IMR-90 (cell line): ENCODE measurements around the gene KIF6. TPM values are rescaled to one million over a fixed set of nuclear protein-coding genes. Genes with fewer than 3 reads are reported as not detected.

Experiments
- ATAC-seq: fragments of 200-7000 bp; cut with Tn5 transposase; 2 replicates; pipeline ENCODE4 v1.9.1; 2020; ENCODE audit warnings: low read depth, mild to moderate bottlenecking, moderate library complexity
- BruUV-seq: library from RNA; stranded (reverse); fragments of 400-500 nt; replicated peaks from 2 replicates; lab custom pipeline; 2021; lab: Mats Ljungman, UMichigan
- CTCF ChIA-PET: fragments of 300-600 bp; formaldehyde crosslinking; extraction: SDS; loops from one replicate; lab custom pipeline; 2021; ENCODE audit warnings: antibody characterized with exemption; lab: Yijun Ruan, JAX
- POLR2A ChIA-PET: fragments of 300-600 bp; sonication (Branson Sonifier 250); formaldehyde crosslinking; loops from one replicate; lab custom pipeline; 2022; ENCODE audit warnings: antibody characterized with exemption; ENCODE audit not compliant: unreplicated experiment; lab: Charles Lee
- DNase-seq: peaks from one replicate; pipeline ENCODE4 v3.0.0; 2013
- H2AFZ ChIP-seq: replicated peaks from 2 replicates; pipeline ENCODE3; 2013; ENCODE audit warnings: low read length, mild to moderate bottlenecking; ENCODE audit not compliant: poor library complexity
- H2AK5ac ChIP-seq: 2 replicates; pipeline ENCODE4 v1.6.1; 2013; ENCODE audit warnings: low read depth, low read length, inconsistent platforms
- H2AK9ac ChIP-seq: replicated peaks from 2 replicates; pipeline ENCODE3; 2013; ENCODE audit warnings: mild to moderate bottlenecking, low read depth, low read length, moderate library complexity; ENCODE audit not compliant: poor library complexity
- H2BK120ac ChIP-seq: 2 replicates; pipeline ENCODE4 v1.6.1; 2013; ENCODE audit warnings: low read depth, low read length, inconsistent platforms
- H2BK15ac ChIP-seq: 3 replicates; pipeline ENCODE4 v1.6.1; 2013; ENCODE audit warnings: low read depth, low read length, inconsistent platforms
- H2BK20ac ChIP-seq: 2 replicates; pipeline ENCODE4 v1.6.1; 2013; ENCODE audit warnings: low read depth, mild to moderate bottlenecking, inconsistent platforms, low read length, moderate library complexity
- H2BK5ac ChIP-seq: 2 replicates; pipeline ENCODE4 v1.6.1; 2013; ENCODE audit warnings: mild to moderate bottlenecking, low read depth, low read length, inconsistent platforms; ENCODE audit not compliant: poor library complexity, severe bottlenecking
- H3K14ac ChIP-seq: replicated peaks from 2 replicates; pipeline ENCODE4 v1.6.1; 2013; ENCODE audit warnings: low read depth, low read length, inconsistent platforms
- H3K18ac ChIP-seq: 2 replicates; pipeline ENCODE4 v1.6.1; 2013; ENCODE audit warnings: low read depth, low read length, control low read depth
- H3K23ac ChIP-seq: 2 replicates; pipeline ENCODE4 v1.6.1; 2013; ENCODE audit warnings: low read depth, low read length, inconsistent platforms
- H3K27ac ChIP-seq: 2 replicates; pipeline ENCODE4 v1.5.1; 2013; ENCODE audit warnings: mild to moderate bottlenecking, control low read depth, low read length; ENCODE audit not compliant: insufficient read depth
- H3K27me3 ChIP-seq: 2 replicates; pipeline ENCODE4 v1.6.1; 2013; ENCODE audit warnings: low read length; ENCODE audit not compliant: control insufficient read depth, insufficient read depth
- H3K36me3 ChIP-seq: 2 replicates; pipeline ENCODE4 v1.6.1; 2013; ENCODE audit warnings: low read length, mixed read lengths; ENCODE audit not compliant: control insufficient read depth, insufficient read depth
- H3K4ac ChIP-seq: 2 replicates; pipeline ENCODE4 v1.6.1; 2013; ENCODE audit warnings: low read depth, low read length, inconsistent platforms
- H3K4me1 ChIP-seq: 2 replicates; pipeline ENCODE4 v1.6.1; 2013; ENCODE audit warnings: low read length, mixed read lengths; ENCODE audit not compliant: control insufficient read depth, insufficient read depth
- H3K4me2 ChIP-seq: 2 replicates; pipeline ENCODE4 v1.6.1; 2013; ENCODE audit warnings: low read depth, mild to moderate bottlenecking, control low read depth, low read length, moderate library complexity
- H3K4me3 ChIP-seq: 2 replicates; pipeline ENCODE4 v1.5.1; 2013; ENCODE audit warnings: low read depth, mild to moderate bottlenecking, control low read depth, low read length, moderate library complexity; ENCODE audit not compliant: insufficient read depth
- H3K56ac ChIP-seq: 2 replicates; pipeline ENCODE4 v1.6.1; 2013; ENCODE audit warnings: low read length, inconsistent platforms; ENCODE audit not compliant: insufficient read depth; ENCODE audit errors: extremely low read depth
- H3K79me1 ChIP-seq, 2 experiments: 2 replicates each; pipeline ENCODE4 v1.6.1; 2013; ENCODE audit warnings: low read length in 2 of 2, inconsistent platforms in 1 of 2, low read depth in 1 of 2
- H3K9ac ChIP-seq: 2 replicates; pipeline ENCODE4 v1.6.1; 2013; ENCODE audit warnings: low read depth, low read length, control low read depth
- H3K9me1 ChIP-seq: 2 replicates; pipeline ENCODE4 v1.6.1; 2013; ENCODE audit warnings: low read length, inconsistent platforms; ENCODE audit not compliant: insufficient read depth
- H3K9me3 ChIP-seq: 2 replicates; pipeline ENCODE4 v1.6.1; 2013; ENCODE audit warnings: low read length; ENCODE audit not compliant: control insufficient read depth, insufficient read depth
- H4K20me1 ChIP-seq: 2 replicates; pipeline ENCODE4 v1.6.1; 2013; ENCODE audit warnings: low read length, inconsistent platforms; ENCODE audit not compliant: insufficient read depth
- H4K5ac ChIP-seq: 2 replicates; pipeline ENCODE4 v1.6.1; 2013; ENCODE audit warnings: mild to moderate bottlenecking, low read depth, low read length, control low read depth
- H4K8ac ChIP-seq, 2 experiments: 2 replicates each; pipeline ENCODE4 v1.6.1; 2013; ENCODE audit warnings: low read depth in 2 of 2, low read length in 2 of 2, control low read depth in 1 of 2, inconsistent platforms in 1 of 2
- H4K91ac ChIP-seq: 2 replicates; pipeline ENCODE4 v1.6.1; 2013; ENCODE audit warnings: low read depth, low read length, inconsistent platforms; ENCODE audit not compliant: insufficient read depth
- BHLHE40 ChIP-seq: fragments of 150-350 bp; IDR thresholded peaks from 2 replicates; pipeline ENCODE4 v1.6.1; 2016; ENCODE audit warnings: mild to moderate bottlenecking, low read depth, low read length
- CEBPB ChIP-seq: IDR thresholded peaks from 2 replicates; pipeline ENCODE4 v1.6.1; 2012; ENCODE audit warnings: low read depth, low read length, improper control_type of control experiment
- CHD1 ChIP-seq: IDR thresholded peaks from 2 replicates; pipeline ENCODE4 v1.6.1; 2012; ENCODE audit warnings: low read depth, low read length, improper control_type of control experiment
- CTCF ChIP-seq: conservative IDR thresholded peaks from 2 replicates; pipeline ENCODE4 v1.5.1; 2012; ENCODE audit warnings: mild to moderate bottlenecking, low read depth, low read length, improper control_type of control experiment
- ELK1 ChIP-seq: fragments of 150-350 bp; IDR thresholded peaks from 2 replicates; pipeline ENCODE4 v1.6.1; 2016; ENCODE audit warnings: low read depth, mild to moderate bottlenecking, low read length, moderate library complexity, borderline replicate concordance
- FOS ChIP-seq: fragments of 150-350 bp; IDR thresholded peaks from 2 replicates; pipeline ENCODE4 v1.6.1; 2016; ENCODE audit warnings: low read depth, low read length
- MXI1 ChIP-seq: IDR thresholded peaks from 2 replicates; pipeline ENCODE4 v1.6.1; 2012; ENCODE audit warnings: low read depth, mild to moderate bottlenecking, low read length, moderate library complexity, borderline replicate concordance
- NFE2L2 ChIP-seq: fragments of 150-350 bp; IDR thresholded peaks from 2 replicates; pipeline ENCODE4 v1.6.1; 2016; ENCODE audit warnings: low read depth, mild to moderate bottlenecking, low read length
- POLR2A ChIP-seq: IDR thresholded peaks from 2 replicates; pipeline ENCODE4 v1.6.1; 2012; ENCODE audit warnings: mild to moderate bottlenecking, low read depth, low read length
- RAD21 ChIP-seq: IDR thresholded peaks from 2 replicates; pipeline ENCODE4 v1.6.1; 2012; ENCODE audit warnings: low read length, improper control_type of control experiment
- RCOR1 ChIP-seq: IDR thresholded peaks from 2 replicates; pipeline ENCODE4 v1.6.1; 2012; ENCODE audit warnings: mild to moderate bottlenecking, low read length, improper control_type of control experiment; ENCODE audit not compliant: insufficient replicate concordance
- SMC3 ChIP-seq: fragments of 150-350 bp; IDR thresholded peaks from 2 replicates; pipeline ENCODE4 v1.6.1; 2016; ENCODE audit warnings: low read depth, mild to moderate bottlenecking, antibody characterized with exemption, low read length, moderate library complexity
- WGBS, 2 experiments: methylation state at CpG; one replicate each; pipeline versions ENCODE4 v1.1.5 to v1.1.7; 2013; ENCODE audit warnings: missing lambda C conversion rate in 2 of 2; ENCODE audit not compliant: insufficient read length in 1 of 2; ENCODE audit errors: extremely low coverage in 2 of 2; 5-methylcytosine and 5-hydroxymethylcytosine counted together
- dilution Hi-C: fragments of 300-500 bp; cut with HindIII; formaldehyde crosslinking; loops from one replicate; pipeline ENCODE4 v1.14.3; 2018; ENCODE audit warnings: low sequenced_read_pairs; ENCODE audit not compliant: unreplicated experiment
- in situ Hi-C: fragments of 300-500 bp; cut with MboI; formaldehyde crosslinking; loops from 3 replicates; pipeline ENCODE4 v1.14.3; 2019; ENCODE audit warnings: low sequenced_read_pairs, inconsistent platforms, mixed read lengths
- intact Hi-C: fragments of 100-400 bp; cut with micrococcal nuclease; formaldehyde crosslinking; loops from 2 replicates; pipeline ENCODE4 v1.10.0; 2022
- polyA plus RNA-seq, 3 experiments: library from polyadenylated mRNA; depleted of rRNA; stranded (reverse); fragments of >200 nt; gene quantifications; 2 replicates each; pipeline ENCODE4 v1.2.3, GENCODE V29; 2012; ENCODE audit warnings: low replicate concordance in 1 of 3
- total RNA-seq: library from RNA; depleted of rRNA; stranded (reverse); fragments of >200 nt; gene quantifications from 2 replicates; pipeline ENCODE4 v1.2.3, GENCODE V29; 2012
- TF ChIP-seq, protein P1 (sequence below): fragments of 150-350 bp; IDR thresholded peaks from 2 replicates; pipeline ENCODE4 v1.6.1; 2017; ENCODE audit warnings: mild to moderate bottlenecking, antibody characterized with exemption, low read length, low read depth

KIF6 gene
- total and polyA plus RNA-seq, 2 of the 4 experiments (the other 2 are of a cell fraction): under 0.01 to 0.10 TPM

DNA sequence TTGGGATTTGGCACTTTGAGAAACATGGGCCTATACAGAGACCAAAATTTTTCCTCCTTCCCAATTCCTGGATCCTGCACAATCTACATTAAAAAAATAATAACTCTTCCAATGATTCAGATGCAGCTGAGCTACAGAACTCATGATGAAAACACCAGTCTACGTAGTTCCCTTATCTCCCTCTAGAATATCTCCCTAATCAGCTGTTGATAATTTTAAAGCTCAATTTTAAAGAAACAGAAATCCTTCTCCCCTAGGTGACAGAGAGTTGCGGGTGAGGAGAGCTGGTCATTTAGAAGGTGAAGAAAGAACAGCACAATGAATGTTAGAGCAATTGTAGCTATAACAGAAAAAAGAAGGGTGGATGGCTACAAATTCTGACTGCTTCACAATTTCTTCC lies 227.1 kb downstream of the KIF6 start:
- Histone ChIP-seq H4K20me1 (no peaks in the 10 kb centered on the region), H3K4ac (no peak overlapping the region), H2AK5ac (no peak overlapping the region), H4K8ac (no peak overlapping the region), H3K14ac (no peak overlapping the region), H3K4me1 (no peaks in the 10 kb centered on the region), H2AFZ (no peak overlapping the region), H2BK15ac (no peak overlapping the region), H3K9ac (no peak overlapping the region), H2AK9ac (no peak overlapping the region), H3K9me1 (no peaks in the 10 kb centered on the region), H3K56ac (no peak overlapping the region), H3K27me3 (no peaks in the 10 kb centered on the region), H3K79me1 (no peaks in the 10 kb centered on the region), H3K9me3 (peaks cover 5% of the 10 kb centered on the region; the same call in 1 of the 2 replicates), H3K18ac (no peak overlapping the region), H3K36me3 (no peaks in the 10 kb centered on the region), H3K4me2 (no peak overlapping the region), H4K91ac (no peak overlapping the region), H2BK5ac (no peak overlapping the region), H3K23ac (no peak overlapping the region), H3K27ac (no peak overlapping the region), H2BK20ac (no peak overlapping the region), H4K5ac (no peak overlapping the region), H2BK120ac (no peak overlapping the region), H3K4me3 (no peak overlapping the region)
- WGBS, 2 experiments: no CpG with 5 or more reads among the region's 2 CpGs
- in situ Hi-C loops (no loop called here), dilution Hi-C loops (no loop called here), intact Hi-C loops (no loop called here)
- DNase-seq (no peak), ATAC-seq (no peak)
- no TSS peak for BruUV-seq
- no peak for TF ChIP-seq ELK1
- TF ChIP-seq NFE2L2: no peak
- no peak for TF ChIP-seq BHLHE40
- no peak for TF ChIP-seq RCOR1
- TF ChIP-seq RAD21: no peak
- TF ChIP-seq SMC3: no peak
- no peak for TF ChIP-seq MXI1
- TF ChIP-seq, protein P1, sequence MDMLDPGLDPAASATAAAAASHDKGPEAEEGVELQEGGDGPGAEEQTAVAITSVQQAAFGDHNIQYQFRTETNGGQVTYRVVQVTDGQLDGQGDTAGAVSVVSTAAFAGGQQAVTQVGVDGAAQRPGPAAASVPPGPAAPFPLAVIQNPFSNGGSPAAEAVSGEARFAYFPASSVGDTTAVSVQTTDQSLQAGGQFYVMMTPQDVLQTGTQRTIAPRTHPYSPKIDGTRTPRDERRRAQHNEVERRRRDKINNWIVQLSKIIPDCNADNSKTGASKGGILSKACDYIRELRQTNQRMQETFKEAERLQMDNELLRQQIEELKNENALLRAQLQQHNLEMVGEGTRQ: no peak
- no peak for TF ChIP-seq POLR2A
- TF ChIP-seq CTCF: no peak
- TF ChIP-seq CHD1: no peak
- no peak for TF ChIP-seq CEBPB
- TF ChIP-seq FOS: no peak
- ChIA-PET CTCF (no interaction called here), POLR2A (no interaction called here)
